HG03520 (cell line): ENCODE measurements around the gene ALDH9A1.
"Not testable (repeated sequence)": the region's sequence is repeated elsewhere in the genome, so short reads cannot be mapped to it uniquely, and the experiment has no call there.

Source experiments
- ATAC-seq: cut with Tn5 transposase; IDR thresholded peaks from one replicate; pipeline ENCODE4 v1.9.1; 2021; ENCODE audit warnings: mild to moderate bottlenecking, moderate library complexity; ENCODE audit not compliant: unreplicated experiment

The ALDH9A1 gene

DNA sequence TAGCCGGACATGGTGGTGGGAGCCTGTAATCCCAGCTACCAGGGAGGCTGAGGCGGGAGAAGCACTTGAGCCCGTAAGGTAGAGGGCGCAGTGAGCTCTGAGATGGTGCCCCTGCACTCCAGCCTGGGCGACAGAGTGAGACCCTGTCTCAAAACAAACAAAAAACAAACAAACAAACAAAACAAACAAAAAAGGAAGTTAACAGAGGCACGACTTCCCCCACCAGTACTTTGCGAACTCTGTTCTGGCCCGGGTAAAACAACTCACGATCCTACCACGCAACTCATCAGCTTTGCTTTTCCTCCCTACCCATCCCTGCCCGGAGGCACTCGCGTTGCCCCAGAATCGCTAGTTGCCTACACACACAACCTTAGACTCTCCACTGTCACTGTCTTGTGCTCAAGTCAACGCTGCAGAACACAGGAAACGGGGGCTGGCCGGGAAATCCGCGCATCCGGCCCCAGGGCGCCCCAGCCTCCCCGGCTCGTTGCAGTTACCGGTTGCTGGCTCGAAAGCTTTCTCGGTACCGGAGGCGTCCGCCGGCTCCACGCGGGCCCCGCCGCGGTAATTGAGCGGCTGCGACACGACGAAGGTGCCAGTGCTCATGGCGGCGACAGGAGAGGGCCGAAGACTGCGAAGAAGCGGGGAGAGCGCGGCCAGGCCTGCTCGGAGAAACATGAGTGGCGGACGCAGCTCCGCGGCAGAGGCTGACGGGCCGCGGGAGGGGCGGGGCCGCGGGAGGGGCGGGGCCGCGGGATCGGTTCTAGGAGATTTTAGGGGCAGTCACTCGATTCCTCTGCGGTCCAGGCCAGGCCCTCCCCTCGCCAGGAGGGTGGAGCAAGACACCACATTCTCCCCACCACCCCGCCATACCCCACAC lies at the start of gene ALDH9A1:
Gene ALDH9A1, minus strand, starts transcription at position 682 of the 880 bp plus-strand sequence. Its CDS starts 4 bp downstream, at position 678.
- peak; percentile 88 for ATAC-seq

DNA sequence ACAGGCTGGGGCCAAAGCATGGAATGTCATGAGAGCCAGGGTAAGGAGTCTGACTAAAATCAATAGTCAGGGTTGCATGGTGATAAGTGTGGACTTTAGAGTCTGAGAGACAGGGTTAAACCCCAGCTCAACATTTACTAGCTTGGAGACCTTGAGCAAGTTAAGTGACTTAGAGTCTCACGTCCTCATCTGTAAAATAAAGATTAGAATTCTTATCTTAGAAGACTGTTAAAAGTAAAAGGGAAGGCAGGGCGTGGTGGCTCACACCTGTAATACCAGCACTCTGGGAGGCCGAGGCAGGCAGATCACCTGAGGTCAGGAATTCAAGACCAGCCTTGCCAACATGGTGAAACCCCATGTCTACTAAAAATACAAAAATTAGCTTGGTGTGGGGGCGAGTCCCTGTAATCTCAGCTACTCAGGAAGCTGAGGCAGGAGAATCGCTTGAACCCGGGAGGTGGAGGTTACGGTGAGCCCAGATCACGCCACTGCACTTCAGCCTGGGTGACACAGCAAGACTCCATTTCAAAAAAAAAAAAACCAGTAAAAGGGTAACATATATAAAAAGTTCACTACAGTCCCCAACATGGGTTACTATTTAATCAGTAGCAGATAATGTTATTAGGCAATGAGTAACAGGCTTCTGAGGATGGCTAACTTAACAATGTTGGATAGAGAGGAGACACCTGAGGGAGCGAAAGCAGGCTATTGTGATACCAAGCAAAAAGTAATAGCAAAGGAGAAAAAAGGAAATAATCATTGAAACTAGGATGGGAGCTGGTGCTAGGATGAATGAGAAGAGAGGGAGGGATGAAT lies 49.5 kb upstream of the ALDH9A1 start:
- no peak for ATAC-seq

DNA sequence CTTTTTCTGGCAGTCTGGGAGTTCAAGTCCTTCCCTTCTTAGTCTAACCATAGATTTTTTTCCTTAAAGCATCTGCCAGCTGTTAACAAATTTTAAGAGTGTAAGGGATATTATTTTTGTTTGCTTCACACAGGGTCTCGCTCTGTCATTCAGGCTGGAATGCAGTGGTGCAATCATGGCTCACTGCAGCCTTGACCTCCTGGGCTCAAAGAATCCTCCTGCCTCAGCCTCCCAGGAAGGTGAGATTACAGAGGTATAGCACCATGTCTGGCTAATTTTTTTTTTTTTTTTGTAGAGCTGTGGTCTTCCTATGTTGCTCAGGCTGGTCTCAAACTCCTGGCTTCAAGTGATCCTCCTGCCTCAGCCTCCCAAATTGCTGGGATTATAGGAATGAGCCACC lies 46.6 kb upstream of the ALDH9A1 start:
- not testable (repeated sequence) for ATAC-seq

DNA sequence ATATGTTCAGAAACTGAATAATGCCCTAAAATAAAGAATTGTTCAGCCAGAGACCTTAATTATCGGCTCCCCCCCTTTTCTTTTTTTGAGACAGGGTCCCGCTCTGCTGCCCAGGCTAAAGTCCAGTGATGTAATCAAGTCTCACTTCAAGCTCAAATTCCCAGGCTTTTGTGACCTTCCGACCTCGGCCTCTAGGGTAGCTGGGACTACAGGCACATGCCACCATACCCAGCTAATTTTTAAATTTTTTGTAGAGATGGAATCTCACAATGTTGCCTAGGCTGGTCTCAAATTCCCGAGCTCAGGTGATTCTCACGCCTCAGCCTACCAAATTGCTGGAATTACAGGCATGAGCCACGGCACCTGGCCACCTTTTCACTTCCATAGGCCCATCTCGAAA lies 43.8 kb upstream of the ALDH9A1 start:
- no peak for ATAC-seq

DNA sequence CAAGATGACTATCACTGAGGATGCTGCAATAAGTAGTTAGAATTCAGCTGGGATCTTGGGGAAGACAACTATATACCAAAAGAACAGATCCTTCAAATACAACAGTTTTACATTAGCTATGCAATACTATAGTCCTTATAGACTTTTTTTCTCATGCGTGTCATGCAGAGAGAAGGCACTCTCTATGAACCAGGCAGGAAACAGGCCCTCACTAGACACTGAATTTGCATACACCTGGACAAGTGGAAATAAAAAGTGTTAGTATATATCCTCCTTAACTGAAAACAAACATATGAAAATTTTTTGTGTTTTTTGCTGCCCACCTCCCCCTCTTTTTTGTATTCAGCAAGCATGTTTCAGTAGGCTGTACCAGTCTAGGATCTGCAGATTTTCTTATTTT lies 40.4 kb upstream of the ALDH9A1 start:
- peak; percentile 99 for ATAC-seq

DNA sequence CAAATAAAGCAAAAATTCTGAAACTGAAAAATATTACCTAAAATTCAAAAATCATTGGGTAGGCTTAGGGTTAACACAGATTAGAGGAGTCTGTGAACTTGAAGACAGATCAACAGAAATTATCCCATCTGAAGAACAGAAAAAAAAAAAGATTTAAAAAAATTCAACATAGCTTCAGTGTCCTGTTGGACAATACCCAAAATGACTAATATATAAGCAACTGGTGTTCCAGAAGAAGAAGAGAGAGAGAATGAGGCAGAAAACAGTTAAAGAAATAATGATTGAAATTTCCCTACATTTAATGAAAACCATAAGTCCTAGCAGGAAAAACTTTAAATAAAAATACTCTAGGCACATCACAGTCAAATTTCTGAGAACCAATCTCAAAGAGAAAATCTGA lies 38.8 kb upstream of the ALDH9A1 start:
- ATAC-seq: no peak

DNA sequence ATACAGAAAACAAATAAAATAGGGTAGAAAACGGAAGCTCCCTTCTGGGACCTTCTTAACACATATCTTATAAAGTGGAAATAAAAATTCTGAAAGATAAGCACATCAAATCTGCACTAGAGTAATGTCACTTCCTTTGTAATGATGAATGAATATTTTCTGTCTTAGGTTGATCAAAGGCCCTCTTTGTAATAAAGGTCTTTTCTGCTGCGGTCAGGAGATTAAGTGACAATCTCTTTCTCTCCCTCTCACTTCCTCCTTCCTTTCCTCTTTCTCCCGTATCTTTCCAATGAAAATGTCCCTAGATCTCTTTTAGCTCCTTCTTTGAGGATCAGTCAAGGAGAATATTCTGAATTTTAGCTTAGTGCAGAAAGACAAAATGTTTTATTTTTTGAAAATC lies 36.5 kb upstream of the ALDH9A1 start:
- ATAC-seq: no peak

DNA sequence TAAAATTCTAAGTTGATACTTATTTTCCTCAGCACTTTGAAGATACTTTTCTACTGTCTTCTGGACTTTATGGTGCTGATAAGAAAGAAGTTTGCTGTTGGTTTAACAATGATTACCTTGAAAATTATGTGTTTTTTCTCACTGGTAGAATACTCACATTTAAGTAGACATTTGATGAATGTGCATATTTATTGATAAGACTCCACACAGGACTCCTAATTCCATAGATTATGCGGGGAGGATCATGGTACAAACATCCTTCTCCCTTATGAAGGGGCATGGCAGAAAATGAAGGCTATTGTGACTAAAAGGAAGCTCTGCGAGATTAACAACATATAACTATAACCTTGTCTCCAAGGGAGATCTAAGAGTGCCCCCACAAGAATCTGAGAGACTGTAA lies 28.5 kb upstream of the ALDH9A1 start:
- ATAC-seq: no peak

DNA sequence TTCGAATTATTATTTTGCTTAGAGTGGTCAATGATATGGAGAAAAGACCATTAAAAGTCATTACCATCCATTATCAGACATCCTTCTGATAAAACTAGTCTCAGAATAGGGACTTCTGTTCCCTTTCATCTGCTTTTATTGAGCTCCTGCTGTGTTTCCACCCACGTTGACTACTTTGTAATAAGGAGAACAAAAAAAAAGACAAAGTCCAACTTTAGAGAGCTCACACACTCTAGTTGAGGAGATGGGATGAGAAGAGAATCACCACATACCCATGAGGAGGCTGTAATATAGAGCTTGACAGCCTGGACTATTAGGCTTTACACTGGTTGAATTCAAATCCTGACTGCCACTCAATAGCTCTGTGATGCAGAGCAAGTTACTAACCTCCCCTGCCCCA lies 27.8 kb upstream of the ALDH9A1 start:
- no peak for ATAC-seq

DNA sequence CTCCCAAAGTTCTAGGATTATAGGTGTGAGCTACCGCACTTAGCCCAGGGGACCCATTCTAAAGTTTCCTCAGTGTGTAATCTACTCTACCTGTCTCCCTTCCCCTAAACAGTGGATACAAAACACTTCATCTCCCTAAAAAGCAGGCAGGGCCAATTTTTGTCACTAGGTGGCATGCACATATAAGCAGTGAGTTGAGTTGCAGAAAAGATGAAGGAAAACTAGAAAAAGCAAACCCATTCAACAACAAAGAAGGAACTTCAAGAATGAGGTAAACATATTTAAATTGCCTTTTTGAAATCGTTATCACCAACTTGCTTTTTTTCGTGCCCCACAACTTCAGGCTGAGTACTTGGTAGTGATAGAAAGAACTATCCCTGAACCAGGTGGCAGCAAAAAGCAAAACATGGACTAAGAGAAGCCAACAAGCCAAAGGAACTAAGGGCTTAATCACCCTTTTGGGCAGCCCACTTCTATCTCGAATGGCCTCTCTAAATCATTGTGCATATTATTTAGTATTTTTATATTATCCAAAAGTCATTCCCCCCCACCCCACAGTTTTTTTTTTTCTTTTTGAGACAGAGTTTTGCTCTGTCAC lies 19.7 kb upstream of the ALDH9A1 start:
- ATAC-seq: peak; percentile 71

DNA sequence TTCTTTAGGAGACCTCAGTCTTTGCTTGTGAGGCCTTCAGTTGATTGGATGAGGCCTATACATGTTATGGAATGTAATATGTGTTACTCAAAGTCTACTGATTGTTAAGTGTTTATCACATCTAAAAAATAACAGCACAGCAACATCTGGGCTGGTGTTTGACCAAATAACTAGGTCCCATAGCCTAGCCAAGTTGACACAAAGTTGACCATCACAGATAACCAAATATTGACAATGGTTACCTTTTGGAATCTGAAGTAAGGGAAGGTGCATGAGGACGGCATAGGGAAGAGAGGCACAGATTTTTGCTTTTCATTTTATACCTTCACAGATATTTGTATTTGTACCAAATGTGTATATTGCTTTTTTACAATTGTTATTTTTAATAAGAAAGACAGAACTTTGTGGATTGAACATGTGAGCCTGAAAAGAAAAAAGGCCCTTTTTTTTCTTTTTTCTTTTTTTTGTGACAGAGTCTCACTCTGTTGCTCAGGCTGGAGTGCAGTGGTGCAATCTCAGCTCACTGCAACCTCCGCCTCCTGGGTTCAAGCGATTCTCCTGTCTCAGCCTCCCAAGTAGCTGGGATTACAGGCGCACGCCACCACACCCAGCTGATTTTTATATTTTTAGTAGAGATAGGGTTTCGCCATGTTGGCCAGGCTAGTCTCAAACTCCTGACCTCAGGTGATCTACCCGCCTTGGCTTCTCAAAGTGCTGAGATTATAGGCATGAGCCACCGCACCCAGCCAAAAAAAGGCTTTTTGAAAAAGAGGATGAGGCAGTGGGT lies 18.1 kb upstream of the ALDH9A1 start:
- not testable (repeated sequence) for ATAC-seq

DNA sequence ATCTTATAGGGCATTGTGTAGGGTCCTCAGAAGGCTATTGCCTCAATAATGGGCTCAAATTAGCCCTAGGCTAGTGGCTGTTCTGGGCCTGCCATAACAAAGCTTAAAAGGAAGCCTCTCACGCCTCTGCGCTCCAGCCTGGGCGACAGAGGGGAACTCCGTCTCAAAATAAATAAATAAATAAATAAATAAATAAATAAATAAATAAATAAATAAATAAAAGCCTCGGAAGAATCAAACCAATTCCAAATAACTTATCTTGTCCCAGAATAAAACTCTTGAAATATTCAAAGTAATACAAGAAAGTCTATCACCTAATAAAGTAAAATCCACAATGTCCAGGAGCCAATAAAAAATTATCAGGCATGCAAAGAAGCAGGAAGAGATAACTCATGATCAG lies 14.4 kb upstream of the ALDH9A1 start:
- ATAC-seq: no peak

DNA sequence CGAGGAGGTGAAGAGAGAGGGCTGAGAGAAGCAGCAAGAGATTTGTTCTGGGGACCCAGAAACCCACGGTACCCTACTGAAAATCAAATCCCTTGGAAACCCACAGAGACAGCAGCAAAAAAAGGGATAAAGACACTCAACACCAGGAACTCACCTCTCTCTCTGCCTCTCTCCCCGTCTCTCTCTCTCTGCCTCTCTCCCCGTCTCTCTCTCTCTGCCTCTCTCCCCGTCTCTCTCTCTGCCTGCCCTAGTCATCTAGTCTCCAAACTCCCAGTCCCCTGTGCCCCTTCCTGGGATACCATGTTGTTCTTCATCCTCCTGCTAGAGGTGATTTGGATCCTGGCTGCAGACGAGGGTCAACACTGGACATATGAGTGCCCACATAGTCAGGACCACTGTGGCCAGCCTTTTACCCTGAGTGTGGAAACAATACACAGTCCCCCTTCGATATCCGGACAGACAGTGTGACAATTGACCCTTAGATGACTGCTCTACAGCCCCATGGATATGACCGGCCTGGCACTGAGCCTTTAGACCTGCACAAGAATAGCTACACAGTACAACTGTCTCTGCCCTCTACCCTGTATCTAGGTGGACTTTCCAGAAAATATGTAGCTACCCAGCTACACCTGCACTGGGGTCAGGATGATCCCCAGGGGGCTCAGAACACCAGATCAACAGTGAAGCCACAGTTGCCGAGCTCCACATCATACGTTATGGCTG lies 9.8 kb upstream of the ALDH9A1 start:
- ATAC-seq: no peak

DNA sequence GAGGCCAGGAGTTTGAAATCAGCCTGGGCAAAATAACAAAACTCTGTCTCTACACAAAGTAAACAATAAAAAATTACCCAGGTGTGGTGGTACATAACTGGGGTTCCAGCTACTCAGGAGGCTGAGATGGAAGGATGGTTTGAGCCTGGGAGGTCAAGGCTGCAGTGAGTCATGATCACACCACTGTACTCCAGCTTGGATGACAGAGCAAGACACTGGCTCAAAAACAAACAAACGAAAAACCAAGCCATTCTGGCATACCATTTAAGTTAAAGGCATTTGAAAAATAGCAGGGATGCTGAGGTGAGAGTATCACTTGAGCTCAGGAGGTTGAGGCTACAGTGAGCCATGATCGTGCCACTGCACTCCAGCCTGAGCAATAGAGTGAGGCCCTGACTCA lies 5.3 kb upstream of the ALDH9A1 start:
- ATAC-seq: no peak

DNA sequence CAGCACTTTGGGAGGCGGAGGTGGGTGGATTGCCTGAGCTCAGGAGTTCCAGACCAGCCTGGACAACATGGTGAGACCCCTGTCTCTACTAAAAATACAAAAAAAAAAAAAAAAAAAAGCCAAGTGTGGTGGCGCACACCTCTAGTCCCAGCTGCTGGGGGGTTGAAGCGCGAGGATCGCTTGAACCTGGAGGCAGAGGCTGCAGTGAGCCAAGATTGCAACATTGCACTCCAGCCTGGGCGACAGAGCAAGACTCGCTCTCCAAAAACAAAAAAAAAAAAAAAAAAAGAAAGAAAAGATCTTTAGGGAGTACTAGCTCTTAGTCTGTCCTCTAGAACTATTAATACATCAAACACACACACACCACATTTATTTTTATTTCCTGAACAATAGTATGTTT lies 3.6 kb upstream of the ALDH9A1 start:
- ATAC-seq: not testable (repeated sequence)

DNA sequence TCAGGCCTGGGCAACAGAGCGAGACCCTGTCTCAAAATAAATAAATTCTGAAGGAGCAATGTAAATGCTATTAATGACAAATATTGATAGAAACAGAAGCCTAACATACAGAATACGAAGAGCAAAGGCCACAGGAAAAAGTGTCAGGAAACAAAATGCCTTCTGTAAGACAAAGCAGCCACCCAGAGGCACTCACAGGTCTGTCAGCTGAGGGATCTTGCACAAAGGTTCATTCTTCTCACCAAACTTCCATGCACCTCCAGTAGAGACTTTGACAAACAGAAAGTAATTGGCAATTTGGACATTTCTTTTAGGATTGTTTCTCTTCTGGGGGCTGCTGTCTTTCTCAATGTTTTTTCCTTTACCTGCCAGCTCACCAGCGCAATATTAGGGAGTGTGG lies 1.2 kb upstream of the ALDH9A1 start:
- no peak for ATAC-seq

DNA sequence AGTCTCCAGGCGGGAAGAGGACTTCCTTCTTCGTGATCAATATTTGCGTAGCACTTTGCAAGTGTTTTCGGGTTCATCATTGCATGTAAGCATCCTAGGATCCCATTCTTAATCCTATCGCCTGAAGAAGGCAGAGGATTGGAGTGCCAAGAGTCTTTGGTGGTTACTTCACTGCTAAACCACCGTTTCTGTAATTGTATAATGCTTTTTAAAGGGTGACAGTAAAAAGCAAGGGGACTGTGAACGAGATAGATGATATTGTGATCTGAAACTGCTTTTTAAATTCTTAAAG lies 345 bp upstream of the ALDH9A1 start:
- ATAC-seq: no peak

DNA sequence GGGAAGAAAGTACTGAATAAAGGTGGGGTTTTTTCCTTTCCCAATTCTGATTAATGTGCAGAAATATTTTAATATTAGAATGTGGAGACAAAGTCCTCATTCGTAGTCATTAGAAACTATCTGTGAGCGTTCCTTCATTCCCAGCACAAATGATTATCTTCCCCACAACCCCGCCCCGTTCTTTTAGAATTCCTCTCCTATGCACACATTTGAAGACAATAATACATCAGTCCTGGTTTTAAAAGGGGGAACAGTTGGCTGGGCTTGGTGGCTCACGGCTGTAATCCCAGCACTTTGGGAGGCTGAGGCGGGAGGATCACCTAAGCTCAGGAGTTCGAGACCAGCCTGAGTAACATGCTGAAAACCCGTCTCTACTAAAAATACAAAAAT lies 876 bp downstream of the ALDH9A1 start:
- no peak for ATAC-seq

DNA sequence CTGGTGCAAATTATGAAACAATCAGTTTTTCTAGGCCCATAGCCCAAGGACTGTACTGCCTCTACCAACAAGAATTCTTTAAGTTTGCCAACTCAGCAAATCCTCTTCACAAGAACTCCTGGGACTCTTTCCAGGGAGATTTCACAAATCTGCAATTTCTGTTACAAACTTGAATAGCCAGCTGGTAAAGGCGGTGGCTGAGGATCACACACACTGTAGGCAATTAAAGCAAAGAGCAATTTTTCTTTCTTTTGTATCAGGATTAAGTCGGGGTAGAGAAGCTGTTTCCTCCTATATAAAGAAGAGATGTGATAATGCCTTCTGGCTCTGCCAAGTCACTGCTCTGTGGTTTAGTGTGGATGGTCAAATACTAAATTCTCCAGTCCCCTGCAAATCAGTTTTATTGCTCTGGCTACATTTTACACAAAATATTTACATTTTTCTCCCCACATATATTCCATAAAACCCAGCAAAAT lies 1.7 kb downstream of the ALDH9A1 start:
- ATAC-seq: no peak

DNA sequence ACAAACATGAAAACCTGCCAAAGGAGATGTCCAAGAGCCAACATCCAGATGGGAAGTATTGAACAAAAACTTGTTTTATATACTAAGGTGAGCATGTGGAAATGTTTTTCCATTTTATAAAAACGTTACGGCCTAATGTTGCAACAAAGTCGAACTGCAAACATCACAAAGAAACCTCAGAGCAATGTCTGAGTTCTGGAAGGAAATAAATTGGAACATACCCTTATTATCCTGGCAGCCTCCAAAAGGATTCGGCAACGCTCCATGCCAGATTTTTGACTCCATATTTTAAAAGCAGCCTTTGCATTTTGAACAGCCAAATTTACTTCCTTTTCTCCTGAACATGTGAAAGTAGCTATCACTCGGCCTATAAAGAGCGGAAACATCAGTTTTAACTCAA lies 3.3 kb downstream of the ALDH9A1 start:
- ATAC-seq: no peak
